HG03064 (cell line): ENCODE data around the gene SAPCD1.

Experiments
- ATAC-seq: cut with Tn5 transposase; IDR thresholded peaks from one replicate; pipeline ENCODE4 v1.9.1; 2021; ENCODE audit warnings: low read depth; ENCODE audit not compliant: unreplicated experiment

SAPCD1 gene

GRCh38 chr6:31728767-31729514 is 33.5 kb upstream of the SAPCD1 start, which contains the start of gene DDAH2:
Gene DDAH2, minus strand, starts transcription at chr6:31729299. Its CDS starts 138 bp downstream, at chr6:31729161.
- no peak for ATAC-seq

GRCh38 chr6:31729515-31729978 is 32.9 kb upstream of the SAPCD1 start:
- no peak for ATAC-seq

- no peak for ATAC-seq
Measured at GRCh38 chr6:31729979-31730630, 32.4 kb upstream of the SAPCD1 start.

GRCh38 chr6:31730631-31731086 is 31.8 kb upstream of the SAPCD1 start:
- ATAC-seq, result no peak

GRCh38 chr6:31732029-31732428 is 30.4 kb upstream of the SAPCD1 start:
- ATAC-seq, result no peak

- ATAC-seq, result no peak
Measured at GRCh38 chr6:31733734-31734133, 28.7 kb upstream of the SAPCD1 start.

GRCh38 chr6:31734247-31734820 is 28.1 kb upstream of the SAPCD1 start:
- no peak for ATAC-seq

- no peak for ATAC-seq
Measured at GRCh38 chr6:31734821-31735406, 27.5 kb upstream of the SAPCD1 start.

GRCh38 chr6:31736021-31736767 is 26.3 kb upstream of the SAPCD1 start, which contains the start of gene CLIC1:
Gene CLIC1, minus strand, starts transcription at chr6:31736530. Its CDS starts 230 bp downstream, at chr6:31736300.
- ATAC-seq, result no peak

- no peak for ATAC-seq
Measured at GRCh38 chr6:31736768-31737314, 25.6 kb upstream of the SAPCD1 start.

GRCh38 chr6:31737315-31737990 is 25.0 kb upstream of the SAPCD1 start:
- no peak for ATAC-seq

- ATAC-seq, result no peak
Measured at GRCh38 chr6:31737991-31738979, 24.2 kb upstream of the SAPCD1 start.

- peak; percentile 54 for ATAC-seq
Measured at GRCh38 chr6:31739639-31740396, 22.6 kb upstream of the SAPCD1 start, which contains the start of gene MSH5. Gene MSH5, plus strand, starts transcription at chr6:31740005. Its CDS starts 462 bp downstream, at chr6:31740467.

GRCh38 chr6:31740397-31741223 is 21.8 kb upstream of the SAPCD1 start:
- no peak for ATAC-seq

GRCh38 chr6:31741815-31742214 is 20.6 kb upstream of the SAPCD1 start:
- no peak for ATAC-seq

GRCh38 chr6:31742894-31743293 is 19.6 kb upstream of the SAPCD1 start:
- no peak for ATAC-seq

- ATAC-seq, result no peak
Measured at GRCh38 chr6:31744422-31744821, 18.0 kb upstream of the SAPCD1 start.
